IMR-90 (cell line): ENCODE measurements around the gene NAGS. TPM values are rescaled to one million over a fixed set of nuclear protein-coding genes. Genes with fewer than 3 reads are reported as not detected.

Experiments
- ATAC-seq: fragments of 200-7000 bp; cut with Tn5 transposase; 2 replicates; pipeline ENCODE4 v1.9.1; 2020; ENCODE audit warnings: low read depth, mild to moderate bottlenecking, moderate library complexity
- BruUV-seq: library from RNA; stranded (reverse); fragments of 400-500 nt; replicated peaks from 2 replicates; lab custom pipeline; 2021; lab: Mats Ljungman, UMichigan
- CTCF ChIA-PET: fragments of 300-600 bp; formaldehyde crosslinking; extraction: SDS; loops from one replicate; lab custom pipeline; 2021; ENCODE audit warnings: antibody characterized with exemption; lab: Yijun Ruan, JAX
- POLR2A ChIA-PET: fragments of 300-600 bp; sonication (Branson Sonifier 250); formaldehyde crosslinking; loops from one replicate; lab custom pipeline; 2022; ENCODE audit warnings: antibody characterized with exemption; ENCODE audit not compliant: unreplicated experiment; lab: Charles Lee
- DNase-seq: peaks from one replicate; pipeline ENCODE4 v3.0.0; 2013
- H2AFZ ChIP-seq: replicated peaks from 2 replicates; pipeline ENCODE3; 2013; ENCODE audit warnings: low read length, mild to moderate bottlenecking; ENCODE audit not compliant: poor library complexity
- H2AK5ac ChIP-seq: 2 replicates; pipeline ENCODE4 v1.6.1; 2013; ENCODE audit warnings: low read depth, low read length, inconsistent platforms
- H2AK9ac ChIP-seq: replicated peaks from 2 replicates; pipeline ENCODE3; 2013; ENCODE audit warnings: mild to moderate bottlenecking, low read depth, low read length, moderate library complexity; ENCODE audit not compliant: poor library complexity
- H2BK120ac ChIP-seq: 2 replicates; pipeline ENCODE4 v1.6.1; 2013; ENCODE audit warnings: low read depth, low read length, inconsistent platforms
- H2BK15ac ChIP-seq: 3 replicates; pipeline ENCODE4 v1.6.1; 2013; ENCODE audit warnings: low read depth, low read length, inconsistent platforms
- H2BK20ac ChIP-seq: 2 replicates; pipeline ENCODE4 v1.6.1; 2013; ENCODE audit warnings: low read depth, mild to moderate bottlenecking, inconsistent platforms, low read length, moderate library complexity
- H2BK5ac ChIP-seq: 2 replicates; pipeline ENCODE4 v1.6.1; 2013; ENCODE audit warnings: mild to moderate bottlenecking, low read depth, low read length, inconsistent platforms; ENCODE audit not compliant: poor library complexity, severe bottlenecking
- H3K14ac ChIP-seq: replicated peaks from 2 replicates; pipeline ENCODE4 v1.6.1; 2013; ENCODE audit warnings: low read depth, low read length, inconsistent platforms
- H3K18ac ChIP-seq: 2 replicates; pipeline ENCODE4 v1.6.1; 2013; ENCODE audit warnings: low read depth, low read length, control low read depth
- H3K23ac ChIP-seq: 2 replicates; pipeline ENCODE4 v1.6.1; 2013; ENCODE audit warnings: low read depth, low read length, inconsistent platforms
- H3K27ac ChIP-seq: 2 replicates; pipeline ENCODE4 v1.5.1; 2013; ENCODE audit warnings: mild to moderate bottlenecking, control low read depth, low read length; ENCODE audit not compliant: insufficient read depth
- H3K27me3 ChIP-seq: 2 replicates; pipeline ENCODE4 v1.6.1; 2013; ENCODE audit warnings: low read length; ENCODE audit not compliant: control insufficient read depth, insufficient read depth
- H3K36me3 ChIP-seq: 2 replicates; pipeline ENCODE4 v1.6.1; 2013; ENCODE audit warnings: low read length, mixed read lengths; ENCODE audit not compliant: control insufficient read depth, insufficient read depth
- H3K4ac ChIP-seq: 2 replicates; pipeline ENCODE4 v1.6.1; 2013; ENCODE audit warnings: low read depth, low read length, inconsistent platforms
- H3K4me1 ChIP-seq: 2 replicates; pipeline ENCODE4 v1.6.1; 2013; ENCODE audit warnings: low read length, mixed read lengths; ENCODE audit not compliant: control insufficient read depth, insufficient read depth
- H3K4me2 ChIP-seq: 2 replicates; pipeline ENCODE4 v1.6.1; 2013; ENCODE audit warnings: low read depth, mild to moderate bottlenecking, control low read depth, low read length, moderate library complexity
- H3K4me3 ChIP-seq: 2 replicates; pipeline ENCODE4 v1.5.1; 2013; ENCODE audit warnings: low read depth, mild to moderate bottlenecking, control low read depth, low read length, moderate library complexity; ENCODE audit not compliant: insufficient read depth
- H3K56ac ChIP-seq: 2 replicates; pipeline ENCODE4 v1.6.1; 2013; ENCODE audit warnings: low read length, inconsistent platforms; ENCODE audit not compliant: insufficient read depth; ENCODE audit errors: extremely low read depth
- H3K79me1 ChIP-seq, 2 experiments: 2 replicates each; pipeline ENCODE4 v1.6.1; 2013; ENCODE audit warnings: low read length in 2 of 2, inconsistent platforms in 1 of 2, low read depth in 1 of 2
- H3K9ac ChIP-seq: 2 replicates; pipeline ENCODE4 v1.6.1; 2013; ENCODE audit warnings: low read depth, low read length, control low read depth
- H3K9me1 ChIP-seq: 2 replicates; pipeline ENCODE4 v1.6.1; 2013; ENCODE audit warnings: low read length, inconsistent platforms; ENCODE audit not compliant: insufficient read depth
- H3K9me3 ChIP-seq: 2 replicates; pipeline ENCODE4 v1.6.1; 2013; ENCODE audit warnings: low read length; ENCODE audit not compliant: control insufficient read depth, insufficient read depth
- H4K20me1 ChIP-seq: 2 replicates; pipeline ENCODE4 v1.6.1; 2013; ENCODE audit warnings: low read length, inconsistent platforms; ENCODE audit not compliant: insufficient read depth
- H4K5ac ChIP-seq: 2 replicates; pipeline ENCODE4 v1.6.1; 2013; ENCODE audit warnings: mild to moderate bottlenecking, low read depth, low read length, control low read depth
- H4K8ac ChIP-seq, 2 experiments: 2 replicates each; pipeline ENCODE4 v1.6.1; 2013; ENCODE audit warnings: low read depth in 2 of 2, low read length in 2 of 2, control low read depth in 1 of 2, inconsistent platforms in 1 of 2
- H4K91ac ChIP-seq: 2 replicates; pipeline ENCODE4 v1.6.1; 2013; ENCODE audit warnings: low read depth, low read length, inconsistent platforms; ENCODE audit not compliant: insufficient read depth
- BHLHE40 ChIP-seq: fragments of 150-350 bp; IDR thresholded peaks from 2 replicates; pipeline ENCODE4 v1.6.1; 2016; ENCODE audit warnings: mild to moderate bottlenecking, low read depth, low read length
- CEBPB ChIP-seq: IDR thresholded peaks from 2 replicates; pipeline ENCODE4 v1.6.1; 2012; ENCODE audit warnings: low read depth, low read length, improper control_type of control experiment
- CHD1 ChIP-seq: IDR thresholded peaks from 2 replicates; pipeline ENCODE4 v1.6.1; 2012; ENCODE audit warnings: low read depth, low read length, improper control_type of control experiment
- CTCF ChIP-seq: conservative IDR thresholded peaks from 2 replicates; pipeline ENCODE4 v1.5.1; 2012; ENCODE audit warnings: mild to moderate bottlenecking, low read depth, low read length, improper control_type of control experiment
- ELK1 ChIP-seq: fragments of 150-350 bp; IDR thresholded peaks from 2 replicates; pipeline ENCODE4 v1.6.1; 2016; ENCODE audit warnings: low read depth, mild to moderate bottlenecking, low read length, moderate library complexity, borderline replicate concordance
- MAFK ChIP-seq: IDR thresholded peaks from 2 replicates; pipeline ENCODE4 v1.6.1; 2012; ENCODE audit warnings: low read depth, low read length, improper control_type of control experiment
- MAZ ChIP-seq: IDR thresholded peaks from 2 replicates; pipeline ENCODE4 v1.6.1; 2012; ENCODE audit warnings: low read depth, mild to moderate bottlenecking, low read length, improper control_type of control experiment, moderate library complexity, borderline replicate concordance
- MXI1 ChIP-seq: IDR thresholded peaks from 2 replicates; pipeline ENCODE4 v1.6.1; 2012; ENCODE audit warnings: low read depth, mild to moderate bottlenecking, low read length, moderate library complexity, borderline replicate concordance
- NFE2L2 ChIP-seq: fragments of 150-350 bp; IDR thresholded peaks from 2 replicates; pipeline ENCODE4 v1.6.1; 2016; ENCODE audit warnings: low read depth, mild to moderate bottlenecking, low read length
- POLR2A ChIP-seq: IDR thresholded peaks from 2 replicates; pipeline ENCODE4 v1.6.1; 2012; ENCODE audit warnings: mild to moderate bottlenecking, low read depth, low read length
- RAD21 ChIP-seq: IDR thresholded peaks from 2 replicates; pipeline ENCODE4 v1.6.1; 2012; ENCODE audit warnings: low read length, improper control_type of control experiment
- RCOR1 ChIP-seq: IDR thresholded peaks from 2 replicates; pipeline ENCODE4 v1.6.1; 2012; ENCODE audit warnings: mild to moderate bottlenecking, low read length, improper control_type of control experiment; ENCODE audit not compliant: insufficient replicate concordance
- RFX5 ChIP-seq: IDR thresholded peaks from 2 replicates; pipeline ENCODE4 v1.8.0; 2012; ENCODE audit warnings: low read depth, mild to moderate bottlenecking, low read length, moderate library complexity
- SMC3 ChIP-seq: fragments of 150-350 bp; IDR thresholded peaks from 2 replicates; pipeline ENCODE4 v1.6.1; 2016; ENCODE audit warnings: low read depth, mild to moderate bottlenecking, antibody characterized with exemption, low read length, moderate library complexity
- WGBS, 2 experiments: methylation state at CpG; one replicate each; pipeline versions ENCODE4 v1.1.5 to v1.1.7; 2013; ENCODE audit warnings: missing lambda C conversion rate in 2 of 2; ENCODE audit not compliant: insufficient read length in 1 of 2; ENCODE audit errors: extremely low coverage in 2 of 2; 5-methylcytosine and 5-hydroxymethylcytosine counted together
- dilution Hi-C: fragments of 300-500 bp; cut with HindIII; formaldehyde crosslinking; loops from one replicate; pipeline ENCODE4 v1.14.3; 2018; ENCODE audit warnings: low sequenced_read_pairs; ENCODE audit not compliant: unreplicated experiment
- in situ Hi-C: fragments of 300-500 bp; cut with MboI; formaldehyde crosslinking; loops from 3 replicates; pipeline ENCODE4 v1.14.3; 2019; ENCODE audit warnings: low sequenced_read_pairs, inconsistent platforms, mixed read lengths
- intact Hi-C: fragments of 100-400 bp; cut with micrococcal nuclease; formaldehyde crosslinking; loops from 2 replicates; pipeline ENCODE4 v1.10.0; 2022
- polyA plus RNA-seq, 3 experiments: library from polyadenylated mRNA; depleted of rRNA; stranded (reverse); fragments of >200 nt; gene quantifications; 2 replicates each; pipeline ENCODE4 v1.2.3, GENCODE V29; 2012; ENCODE audit warnings: low replicate concordance in 1 of 3
- total RNA-seq: library from RNA; depleted of rRNA; stranded (reverse); fragments of >200 nt; gene quantifications from 2 replicates; pipeline ENCODE4 v1.2.3, GENCODE V29; 2012

The NAGS gene
- total and polyA plus RNA-seq, 2 of the 4 experiments (the other 2 are of a cell fraction) = 0.54 to 0.99 TPM

- ChIA-PET CTCF (no interaction called here), POLR2A (interaction anchor here (0.6 kb wide), 1 partner anchor 35 kb away, joined by 3 read pairs; no protein-coding TSS in a partner anchor)
- Histone ChIP-seq H4K20me1 (no peaks in the 10 kb centered on the region), H2AK5ac (peak overlapping the region; percentile 50; the same call in 1 of the 2 replicates), H2BK15ac (peak overlapping the region; percentile 34; the same call in 1 of the 3 replicates), H3K23ac (peak overlapping the region; percentile 80), H2BK120ac (peak overlapping the region; percentile 1; the same call in 1 of the 2 replicates), H3K36me3 (no peaks in the 10 kb centered on the region; the same call in 1 of the 2 replicates), H4K91ac (peak overlapping the region; percentile 39), H2AFZ (peak overlapping the region; percentile 91), H3K9ac (peak overlapping the region; percentile 77), H3K4me3 (peak overlapping the region; percentile 59), H3K18ac (no peak overlapping the region), H3K27ac (peak overlapping the region; percentile 59), H3K27me3 (peaks cover 3% of the 10 kb centered on the region; the same call in 1 of the 2 replicates), H3K79me1 (peaks cover 0 to 48% of the 10 kb centered on the region in 2 experiments; a peak in 2 of 4 replicates), H4K5ac (peak overlapping the region; percentile 3), H3K56ac (no peak overlapping the region), H3K9me1 (peaks cover 19% of the 10 kb centered on the region), H2AK9ac (peak overlapping the region; percentile 87), H3K14ac (peak overlapping the region; percentile 77), H3K4me2 (peak overlapping the region; percentile 78), H2BK5ac (peak overlapping the region; percentile 11), H3K4me1 (peaks cover 24% of the 10 kb centered on the region; the same call in 1 of the 2 replicates), H3K4ac (peak overlapping the region; percentile 78), H4K8ac (peak overlapping the region; percentile 59 to 85; a peak in 2 of 4 replicates), H2BK20ac (no peak overlapping the region), H3K9me3 (no peaks in the 10 kb centered on the region)
- DNase-seq (no peak), ATAC-seq (0 out of 2 replicates have a peak, but pooled peaks have one; percentile 0)
- in situ Hi-C loops = no loop called here
- no TSS peak for BruUV-seq
- intact Hi-C loops = loop anchor here (1.0 kb wide), 2 partner anchors 34 to 108 kb away; no protein-coding TSS in a partner anchor
- dilution Hi-C loops = no loop called here
- 7% methylated on average over 13 of the region's 37 CpGs; no CpG with 5 or more reads in 1 of the 2 experiments for WGBS, 2 experiments
- no peak for TF ChIP-seq SMC3
- no peak for TF ChIP-seq CTCF
- TF ChIP-seq MXI1 = no peak
- no peak for TF ChIP-seq BHLHE40
- no peak for TF ChIP-seq POLR2A
- no peak for TF ChIP-seq CEBPB
- TF ChIP-seq RFX5 = no peak
- TF ChIP-seq MAFK = no peak
- TF ChIP-seq RCOR1 = no peak
- no peak for TF ChIP-seq CHD1
- TF ChIP-seq NFE2L2 = no peak
- no peak for TF ChIP-seq ELK1
- no peak for TF ChIP-seq MAZ
- TF ChIP-seq RAD21 = no peak
Observed at GRCh38 chr17:44007346-44008204, 3.2 kb downstream of the NAGS start.
